Sigmoid colon (tissue), 7 donors: ENCODE measurements around the gene PPFIBP2. TPM values are rescaled to one million over a fixed set of nuclear protein-coding genes. Genes with fewer than 3 reads are reported as not detected.

ENCODE experiments used
- DNase-seq: peaks from one replicate; pipeline ENCODE4 v3.0.0-alpha.2; 2019
- H3K27ac ChIP-seq, 4 donors: fragments of 200-600 bp; sonication (generic); one replicate each; pipeline ENCODE4 v1.5.1; 2016 to 2019; ENCODE audit warnings: mild to moderate bottlenecking in 1 of 4
- H3K27me3 ChIP-seq, 3 donors: fragments of 200-600 bp; sonication (generic); one replicate each; pipeline ENCODE4 v1.5.1; 2019; ENCODE audit warnings: mild to moderate bottlenecking in 1 of 3
- H3K36me3 ChIP-seq, 4 donors: fragments of 200-600 bp; sonication (generic); one replicate each; pipeline ENCODE4 v1.5.1; 2016 to 2019
- H3K4me1 ChIP-seq, 4 donors: fragments of 200-600 bp; sonication (generic); one replicate each; pipeline ENCODE4 v1.5.1; 2017 to 2019
- H3K4me3 ChIP-seq, 4 donors: fragments of 200-600 bp; sonication (generic); one replicate each; pipeline ENCODE4 v1.5.1; 2017 to 2019; ENCODE audit warnings: mild to moderate bottlenecking in 2 of 4, moderate library complexity in 1 of 4
- H3K9me3 ChIP-seq, 4 donors: fragments of 200-600 bp in 3 of 4; sonication (generic) in 3 of 4; one replicate each; pipeline versions ENCODE4 v1.5.1 to v1.6.1; 2013 to 2019
- EP300 ChIP-seq, 4 donors: sonication (generic); formaldehyde crosslinking; IDR thresholded peaks; one replicate each; pipeline ENCODE4 v1.6.1; 2017; ENCODE audit warnings: antibody characterized with exemption in 4 of 4
- POLR2A ChIP-seq, 2 donors: fragments of 450-650 bp; IDR thresholded peaks; one replicate each; pipeline ENCODE4 v1.6.1; 2016; ENCODE audit warnings: antibody characterized with exemption in 2 of 2, mild to moderate bottlenecking in 2 of 2, moderate library complexity in 2 of 2
- POLR2AphosphoS5 ChIP-seq, 4 donors: sonication (generic); formaldehyde crosslinking; IDR thresholded peaks; one replicate each; pipeline ENCODE4 v1.6.1; 2017; ENCODE audit warnings: antibody characterized with exemption in 4 of 4
- WGBS, 2 donors: extraction: QIAGEN DNeasy Blood & Tissue Kit; methylation state at CpG; one replicate each; pipeline ENCODE4 v1.1.7; 2013; 5-methylcytosine and 5-hydroxymethylcytosine counted together
- intact Hi-C: fragments of 100-400 bp; cut with DNase I; formaldehyde crosslinking; loops from one replicate; pipeline ENCODE4 v1.15.1; 2023
- polyA plus RNA-seq, 3 donors: library from polyadenylated mRNA; stranded (reverse); fragments of 200-250 nt; gene quantifications; one replicate each; pipeline ENCODE4 v1.2.3, GENCODE V29; 2013
- total RNA-seq, 4 donors: library from RNA; depleted of rRNA; stranded (reverse); fragments of >200 nt; gene quantifications; one replicate each; pipeline ENCODE4 v1.1.0, GENCODE V29; 2016
- TF ChIP-seq, protein P1 (sequence below), 4 experiments: fragments of 450-650 bp in 3 of 4; fragments of 200-600 bp in 1 of 4; IDR thresholded peaks; one replicate each; pipeline ENCODE4 v1.5.1; 2016 to 2019; ENCODE audit warnings: antibody characterized with exemption in 4 of 4, mild to moderate bottlenecking in 3 of 4, moderate library complexity in 2 of 4
- donor health status: healthy with polysubstance abuse.
- donor health status: Bipolar disorder and iron deficiency.
- donor health status: healthy.

PPFIBP2 gene
- total and polyA plus RNA-seq, 7 donors, result 4.1 to 33.5 (median 11.6) TPM

DNA sequence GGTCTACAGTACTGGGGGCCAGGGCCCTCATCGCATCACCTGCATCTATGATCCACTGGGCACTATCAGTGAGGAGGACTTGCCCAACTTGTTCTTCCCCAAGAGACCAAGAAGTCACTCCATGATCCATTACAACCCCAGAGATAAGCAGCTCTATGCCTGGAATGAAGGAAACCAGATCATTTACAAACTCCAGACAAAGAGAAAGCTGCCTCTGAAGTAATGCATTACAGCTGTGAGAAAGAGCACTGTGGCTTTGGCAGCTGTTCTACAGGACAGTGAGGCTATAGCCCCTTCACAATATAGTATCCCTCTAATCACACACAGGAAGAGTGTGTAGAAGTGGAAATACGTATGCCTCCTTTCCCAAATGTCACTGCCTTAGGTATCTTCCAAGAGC, 3.8 kb upstream of the PPFIBP2 start:
- Histone ChIP-seq H3K4me1 (peaks cover 0 to 29% (median 21%) of the 10 kb centered on the region in 4 donors), H3K9me3 (no peaks in the 10 kb centered on the region), H3K36me3 (no peaks in the 10 kb centered on the region), H3K27me3 (no peaks in the 10 kb centered on the region), H3K4me3 (no peak overlapping the region), H3K27ac (no peak overlapping the region)
- TF ChIP-seq POLR2A (IDR thresholded peaks at IDR 0.05) (no peak), EP300 (IDR thresholded peaks at IDR 0.05) (no peak), POLR2AphosphoS5 (IDR thresholded peaks at IDR 0.05) (no peak)
- TF ChIP-seq, protein P1, sequence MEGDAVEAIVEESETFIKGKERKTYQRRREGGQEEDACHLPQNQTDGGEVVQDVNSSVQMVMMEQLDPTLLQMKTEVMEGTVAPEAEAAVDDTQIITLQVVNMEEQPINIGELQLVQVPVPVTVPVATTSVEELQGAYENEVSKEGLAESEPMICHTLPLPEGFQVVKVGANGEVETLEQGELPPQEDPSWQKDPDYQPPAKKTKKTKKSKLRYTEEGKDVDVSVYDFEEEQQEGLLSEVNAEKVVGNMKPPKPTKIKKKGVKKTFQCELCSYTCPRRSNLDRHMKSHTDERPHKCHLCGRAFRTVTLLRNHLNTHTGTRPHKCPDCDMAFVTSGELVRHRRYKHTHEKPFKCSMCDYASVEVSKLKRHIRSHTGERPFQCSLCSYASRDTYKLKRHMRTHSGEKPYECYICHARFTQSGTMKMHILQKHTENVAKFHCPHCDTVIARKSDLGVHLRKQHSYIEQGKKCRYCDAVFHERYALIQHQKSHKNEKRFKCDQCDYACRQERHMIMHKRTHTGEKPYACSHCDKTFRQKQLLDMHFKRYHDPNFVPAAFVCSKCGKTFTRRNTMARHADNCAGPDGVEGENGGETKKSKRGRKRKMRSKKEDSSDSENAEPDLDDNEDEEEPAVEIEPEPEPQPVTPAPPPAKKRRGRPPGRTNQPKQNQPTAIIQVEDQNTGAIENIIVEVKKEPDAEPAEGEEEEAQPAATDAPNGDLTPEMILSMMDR (IDR thresholded peaks at IDR 0.05), result no peak
- DNase-seq, result no peak
- intact Hi-C loops, result loop anchor here (5.0 kb wide), 2 partner anchors 157 to 477 kb away; partner anchors contain the start of gene EIF3F
- WGBS, 2 donors, result 94 to 98% methylated on average over 2 of the region's 2 CpGs

DNA sequence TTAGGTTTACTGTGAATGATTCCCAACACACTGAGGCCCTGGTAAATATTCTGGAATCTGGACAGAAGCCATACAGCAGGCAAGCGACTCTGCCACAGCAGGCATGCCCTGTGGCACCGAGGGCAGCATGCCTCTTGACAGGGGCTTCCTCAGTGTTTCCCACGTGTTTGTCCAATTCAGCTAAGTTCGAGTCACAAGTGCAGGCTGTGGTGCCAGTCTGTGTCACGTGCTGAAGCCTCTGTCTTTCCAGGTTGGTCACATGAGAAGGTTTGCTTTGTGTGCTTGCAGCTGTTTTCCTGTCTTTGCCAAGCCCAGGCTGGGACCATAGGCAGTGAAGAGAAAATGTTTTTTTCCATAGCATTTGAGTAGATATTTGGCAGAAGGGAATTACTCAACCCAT, 2.4 kb upstream of the PPFIBP2 start:
- peaks cover 0 to 29% (median 21%) of the 10 kb centered on the region in 4 donors for H3K4me1 ChIP-seq
- TF ChIP-seq EP300 (IDR thresholded peaks at IDR 0.05) (peak in 1 of 4 donors; percentile 49), POLR2A (IDR thresholded peaks at IDR 0.05) (no peak), POLR2AphosphoS5 (IDR thresholded peaks at IDR 0.05) (peak in 2 of 4 donors; percentile 7 to 48)
- TF ChIP-seq, protein P1 (IDR thresholded peaks at IDR 0.05), result no peak
- H3K36me3 ChIP-seq, result no peaks in the 10 kb centered on the region
- peak overlapping the region; percentile 79 to 89 (median 84) for H3K27ac ChIP-seq
- DNase-seq, result peak; percentile 82
- no peaks in the 10 kb centered on the region for H3K27me3 ChIP-seq
- intact Hi-C loops, result loop anchor here (5.0 kb wide), 2 partner anchors 156 to 476 kb away; partner anchors contain the start of gene EIF3F
- H3K4me3 ChIP-seq, result no peak overlapping the region
- 9 to 18% methylated on average over 5 of the region's 5 CpGs for WGBS, 2 donors
- H3K9me3 ChIP-seq, result no peaks in the 10 kb centered on the region

DNA sequence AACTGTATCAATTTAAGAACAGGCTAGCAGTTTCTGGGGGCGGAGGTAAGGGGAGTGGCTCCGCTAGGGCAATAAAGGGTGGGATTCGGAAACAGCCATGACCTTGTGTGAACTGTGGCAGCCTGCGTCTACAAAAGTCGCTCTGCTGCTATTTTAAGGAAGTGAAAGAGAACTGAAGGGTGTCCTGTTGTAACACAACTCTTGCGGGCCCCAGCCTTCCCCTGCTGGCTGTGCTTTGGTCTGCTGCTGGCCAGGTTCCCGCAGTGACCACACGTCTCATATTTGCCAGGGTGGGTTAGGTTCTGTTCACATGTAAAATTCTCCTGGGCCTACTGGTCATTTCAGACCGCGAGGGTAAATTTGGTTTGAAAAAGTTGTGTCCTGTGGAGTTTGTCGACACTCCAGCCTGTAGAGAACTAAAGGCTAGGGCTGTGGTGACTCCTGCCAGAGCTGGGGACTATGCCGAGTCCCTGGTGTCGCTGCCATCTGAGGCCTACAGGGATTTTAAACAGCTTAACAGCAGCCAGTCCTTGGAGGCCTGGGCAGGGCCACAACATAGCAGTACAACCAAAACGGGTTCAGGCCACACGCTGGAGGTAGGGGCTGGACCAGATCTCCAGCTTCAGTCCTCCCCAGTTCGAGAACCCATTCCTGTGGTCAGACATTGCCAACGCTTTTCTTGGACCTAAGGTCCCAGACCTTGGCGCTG, 1.1 kb upstream of the PPFIBP2 start:
- H3K36me3 ChIP-seq, result no peaks in the 10 kb centered on the region
- H3K4me1 ChIP-seq, result peaks cover 0 to 29% (median 21%) of the 10 kb centered on the region in 4 donors
- WGBS, 2 donors, result 6 to 10% methylated on average over 18 of the region's 18 CpGs
- H3K4me3 ChIP-seq, result peak overlapping the region; percentile 53 to 81 (median 74)
- TF ChIP-seq POLR2AphosphoS5 (IDR thresholded peaks at IDR 0.05) (peak in 3 of 4 donors; percentile 13 to 48 (median 40)), EP300 (IDR thresholded peaks at IDR 0.05) (peak in 1 of 4 donors; percentile 30)
- TF ChIP-seq, protein P1 (IDR thresholded peaks at IDR 0.05), result no peak
- H3K9me3 ChIP-seq, result no peaks in the 10 kb centered on the region
- H3K27ac ChIP-seq, result peak overlapping the region; percentile 79 to 89 (median 84)
- DNase-seq, result peak; percentile 89
- no peaks in the 10 kb centered on the region for H3K27me3 ChIP-seq
- intact Hi-C loops, result loop anchor here (2.0 to 5.0 kb wide), 3 partner anchors 155 to 475 kb away; partner anchors contain the start of gene EIF3F

DNA sequence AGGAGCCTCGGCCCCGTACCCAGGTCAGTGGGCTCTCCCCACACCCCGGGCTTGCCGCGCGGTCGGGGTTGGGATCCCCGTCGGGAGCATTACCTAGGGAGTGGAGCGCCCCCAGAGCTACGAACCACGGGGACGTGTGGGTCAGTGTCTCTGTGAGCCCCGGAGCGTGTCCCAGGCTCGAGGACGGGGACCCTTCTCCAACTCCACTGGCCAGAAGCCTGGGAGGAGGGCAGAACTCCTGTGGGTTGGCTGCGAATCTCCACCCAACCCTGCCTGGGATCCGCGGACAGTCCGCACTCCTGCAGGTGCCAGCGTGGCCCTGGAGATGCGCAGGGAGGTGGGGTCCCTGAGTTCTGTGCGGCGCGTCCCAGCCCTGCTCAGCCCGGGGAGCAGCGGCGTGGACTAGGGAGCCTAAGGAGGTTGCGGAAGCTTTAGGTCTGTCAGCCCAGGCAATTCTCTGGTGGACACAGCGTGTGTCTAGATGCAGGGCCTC, 346 bp downstream of the PPFIBP2 start:
- intact Hi-C loops, result loop anchor here (5.0 kb wide), 2 partner anchors 153 to 473 kb away; partner anchors contain the start of gene EIF3F
- TF ChIP-seq EP300 (IDR thresholded peaks at IDR 0.05) (no peak), POLR2A (IDR thresholded peaks at IDR 0.05) (no peak), POLR2AphosphoS5 (IDR thresholded peaks at IDR 0.05) (no peak)
- TF ChIP-seq, protein P1 (IDR thresholded peaks at IDR 0.05), result no peak
- no peaks in the 10 kb centered on the region for H3K9me3 ChIP-seq
- peak overlapping the region; percentile 79 to 89 (median 84) for H3K27ac ChIP-seq
- H3K27me3 ChIP-seq, result no peaks in the 10 kb centered on the region
- H3K36me3 ChIP-seq, result no peaks in the 10 kb centered on the region
- peaks cover 0 to 29% (median 21%) of the 10 kb centered on the region in 4 donors for H3K4me1 ChIP-seq
- 1 to 3% methylated on average over 31 of the region's 31 CpGs for WGBS, 2 donors
- DNase-seq, result peak; percentile 73
- peak overlapping the region; percentile 53 to 81 (median 74) for H3K4me3 ChIP-seq
